ENCODE measurements around the gene GM2A. TPM values are rescaled to one million over a fixed set of nuclear protein-coding genes. Genes with fewer than 3 reads are reported as not detected.

Gene GM2A
- total and polyA plus RNA-seq, 2 of the 8 experiments (the other 6 are each of a cell fraction or from before 2014, with no cell fraction given), result 18.5 to 32.2 TPM

DNA sequence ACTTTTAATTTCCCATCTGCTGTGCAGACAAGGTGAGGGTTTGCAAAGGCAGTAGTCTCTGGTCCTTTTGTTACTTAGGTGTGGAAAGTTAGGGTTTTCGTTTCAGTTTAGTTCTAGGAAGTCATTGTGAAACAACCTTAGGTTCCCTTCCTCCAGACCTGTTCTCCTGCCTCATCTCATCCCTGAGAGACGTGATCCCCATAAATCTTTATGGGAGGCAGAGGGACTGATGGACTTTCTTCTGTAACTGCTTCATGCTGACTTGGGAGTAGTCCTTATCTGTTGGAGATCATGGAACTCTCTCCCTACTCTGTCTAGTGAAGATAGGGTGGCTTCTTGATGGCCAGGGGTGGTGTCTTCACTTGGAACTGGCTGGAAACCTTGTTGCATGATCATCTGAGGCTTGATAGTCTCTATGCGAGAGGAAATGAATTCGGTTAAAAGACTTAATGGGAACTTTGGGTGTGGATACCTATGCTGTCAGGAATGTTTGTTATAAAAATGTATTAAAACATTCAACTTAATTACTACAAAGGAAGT lies 7.2 kb upstream of the GM2A start (continued):
- TF ChIP-seq CHD7 (IDR thresholded peaks at IDR 0.05; ENCODE audit: insufficient replicate concordance, low read length) (no peak), KDM5A (IDR thresholded peaks at IDR 0.05; ENCODE audit: low read length) (no peak), TBP (IDR thresholded peaks at IDR 0.05; ENCODE audit: low read depth, low read length) (no peak), CBX8 (IDR thresholded peaks at IDR 0.05; ENCODE audit: borderline replicate concordance, low read depth, low read length) (no peak), CBX5 (IDR thresholded peaks at IDR 0.05; ENCODE audit: low read depth, low read length) (no peak), RXRA (IDR thresholded peaks at IDR 0.05; ENCODE audit: insufficient read depth, low read depth, low read length) (no peak), POU5F1 (IDR thresholded peaks at IDR 0.05; ENCODE audit: low read depth, low read length) (no peak), YY1 (IDR thresholded peaks at IDR 0.05; ENCODE audit: low read depth, low read length) (no peak), HDAC2 (IDR thresholded peaks at IDR 0.05; ENCODE audit: borderline replicate concordance in 1 of 2, low read depth in 2 of 2, low read length in 2 of 2) (no peak)
